ENCODE measurements around the gene C21orf58. TPM values are rescaled to one million over a fixed set of nuclear protein-coding genes. Genes with fewer than 3 reads are reported as not detected.

The C21orf58 gene
- total and polyA plus RNA-seq, 12 donors: 0.51 to 2.9 (median 1.3) TPM

GRCh38 chr21:46284733-46285132, 38.9 kb downstream of the C21orf58 start:
- WGBS, 2 donors: 92 to 93% methylated on average over 1 of the region's 1 CpG
- ATAC-seq (no peak), DNase-seq (no peak)
- no peak for TF ChIP-seq CTCF (IDR thresholded peaks at IDR 0.05)
- Histone ChIP-seq H3K27me3 (no peaks in the 10 kb centered on the region), H3K9me3 (no peaks in the 10 kb centered on the region), H3K27ac (peak overlapping the region in 4 of 10 donors; percentile 89 to 96 (median 94)), H3K4me3 (peak overlapping the region in 7 of 10 donors; percentile 59 to 93 (median 82)), H3K36me3 (peaks cover 0 to 67% (median 15%) of the 10 kb centered on the region in 9 donors), H3K4me1 (peaks cover 22 to 73% (median 53%) of the 10 kb centered on the region in 9 donors)
- intact Hi-C loops (cut with DNase I): loop anchor here in 3 of 10 donors (5.0 to 10.0 kb wide), 3 partner anchors 38 to 100 kb away; partner anchors contain the start of genes C21orf58 (in 2 of the 3), PCNT (in 2 of the 3), LSS (in 1 of the 3) and SPATC1L (in 1 of the 3)

- no peak for ATAC-seq
- peaks cover 22 to 73% (median 53%) of the 10 kb centered on the region in 9 donors for H3K4me1 ChIP-seq
Measured at GRCh38 chr21:46284077-46284644, 39.5 kb downstream of the C21orf58 start.

GRCh38 chr21:46274797-46275390, 48.8 kb downstream of the C21orf58 start:
- DNase-seq (no peak), ATAC-seq (no peak)
- Histone ChIP-seq H3K4me3 (no peak overlapping the region), H3K36me3 (peaks cover 10 to 100% (median 93%) of the 10 kb centered on the region in 9 donors), H3K27ac (no peak overlapping the region), H3K9me3 (no peaks in the 10 kb centered on the region), H3K27me3 (no peaks in the 10 kb centered on the region), H3K4me1 (no peaks in the 10 kb centered on the region)
- intact Hi-C loops (cut with DNase I): loop anchor here in 1 of 10 donors (10.0 kb wide), 1 partner anchor 80 kb away; no protein-coding TSS in a partner anchor
- WGBS, 2 donors: 95 to 96% methylated on average over 11 of the region's 11 CpGs
- TF ChIP-seq CTCF (IDR thresholded peaks at IDR 0.05): no peak

More at GRCh38 chr21:46284077-46284644, 39.5 kb downstream of the C21orf58 start:
- WGBS, 2 donors: 62 to 67% methylated on average over 15 of the region's 15 CpGs
- DNase-seq: no peak
- Histone ChIP-seq H3K27ac (peak overlapping the region in 4 of 10 donors; percentile 13 to 94 (median 59)), H3K27me3 (no peaks in the 10 kb centered on the region), H3K36me3 (peaks cover 0 to 73% (median 21%) of the 10 kb centered on the region in 9 donors), H3K4me3 (peak overlapping the region in 4 of 10 donors; percentile 14 to 80 (median 51)), H3K9me3 (no peaks in the 10 kb centered on the region)
- intact Hi-C loops (cut with DNase I): loop anchor here in 2 of 10 donors (5.0 to 10.0 kb wide), 3 partner anchors 38 to 99 kb away; partner anchors contain the start of genes C21orf58 (in 1 of the 2), LSS (in 1 of the 2), PCNT (in 1 of the 2) and SPATC1L (in 1 of the 2)
- TF ChIP-seq CTCF (IDR thresholded peaks at IDR 0.05): no peak

- ATAC-seq: no peak
- 95 to 97% methylated on average over 14 of the region's 14 CpGs for WGBS, 2 donors
- Histone ChIP-seq H3K4me3 (no peak overlapping the region), H3K27ac (no peak overlapping the region), H3K36me3 (peaks cover 13 to 100% (median 91%) of the 10 kb centered on the region in 9 donors), H3K9me3 (no peaks in the 10 kb centered on the region), H3K27me3 (no peaks in the 10 kb centered on the region), H3K4me1 (no peaks in the 10 kb centered on the region)
- no peak for TF ChIP-seq CTCF (IDR thresholded peaks at IDR 0.05)
- no peak for DNase-seq
- intact Hi-C loops (cut with DNase I): loop anchor here in 1 of 10 donors (10.0 kb wide), 1 partner anchor 79 kb away; no protein-coding TSS in a partner anchor
Measured at GRCh38 chr21:46273341-46273740, 50.3 kb downstream of the C21orf58 start.

Data from heart right ventricle (tissue), 16 donors.